GM12801 (cell line): ENCODE data around the gene ZBTB16.

Source experiments
- CTCF ChIP-seq: IDR thresholded peaks from one replicate; pipeline ENCODE4 v1.5.1; 2011; ENCODE audit warnings: control low read depth; ENCODE audit not compliant: insufficient read length; ENCODE audit errors: extremely low read depth

ZBTB16 gene

GRCh38 chr11:114275280-114275679 lies 215.8 kb downstream of the ZBTB16 start:
- TF ChIP-seq CTCF, result no peak

DNA sequence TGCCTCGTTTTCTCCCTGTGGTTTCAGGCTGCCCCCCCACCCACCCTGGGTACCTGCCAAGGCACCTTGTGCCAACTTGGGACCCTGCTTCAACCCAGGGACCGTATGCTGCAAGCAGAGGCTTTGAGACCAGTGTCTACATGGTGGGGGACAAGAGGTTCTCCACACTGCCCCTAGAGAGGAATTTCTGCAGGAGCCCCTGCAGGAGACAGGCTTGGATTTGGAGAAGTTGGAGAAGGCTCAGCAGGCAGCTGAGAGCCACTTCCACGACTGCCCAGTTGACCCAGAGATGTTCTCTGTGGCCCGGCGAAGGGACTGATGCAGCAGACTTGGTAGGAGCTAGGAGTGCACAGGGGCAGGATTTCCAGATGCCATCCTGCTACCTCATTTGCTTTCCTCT lies 216.6 kb downstream of the ZBTB16 start:
- TF ChIP-seq CTCF, result no peak

GRCh38 chr11:114277637-114278341 lies 218.3 kb downstream of the ZBTB16 start:
- TF ChIP-seq CTCF, result no peak

GRCh38 chr11:114278342-114279065 lies 219.0 kb downstream of the ZBTB16 start:
- no peak for TF ChIP-seq CTCF

DNA sequence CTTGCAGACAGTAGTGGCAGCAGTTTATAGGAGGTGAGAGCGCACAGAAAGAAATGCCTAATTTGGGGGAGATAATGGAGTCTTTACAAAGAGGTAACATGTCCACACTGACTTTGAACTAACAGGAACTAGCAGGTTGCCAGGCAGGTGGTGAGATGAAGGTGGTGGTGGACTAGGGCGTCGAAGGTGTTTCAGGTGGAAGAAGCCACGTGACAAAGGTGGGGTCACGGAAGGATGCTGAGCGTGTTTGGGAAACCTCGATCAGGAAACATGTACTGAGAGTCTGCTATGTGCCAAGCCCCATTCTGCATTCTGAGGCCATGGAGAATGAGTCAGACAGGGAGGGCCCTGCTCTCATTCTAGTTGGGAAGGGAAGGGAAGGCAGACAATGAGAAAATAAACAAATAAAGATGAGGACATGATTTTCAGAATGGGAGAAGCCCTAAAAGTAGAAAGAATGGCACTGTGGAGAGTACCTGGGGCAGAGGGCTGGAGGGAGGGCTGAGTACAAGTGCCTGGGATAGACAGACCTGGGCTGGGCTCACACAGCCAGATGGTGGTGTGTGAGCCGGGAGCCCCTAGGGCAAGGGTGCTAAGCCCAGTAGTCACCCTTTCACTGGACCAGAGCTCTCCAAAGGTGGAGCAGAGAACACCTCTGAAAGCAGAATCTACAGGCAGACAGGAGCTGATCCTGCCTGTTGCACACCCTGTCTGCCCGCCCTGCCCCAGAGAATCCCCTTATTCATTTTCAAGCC lies 220.5 kb downstream of the ZBTB16 start:
- no peak for TF ChIP-seq CTCF

GRCh38 chr11:114280696-114281095 lies 221.2 kb downstream of the ZBTB16 start:
- TF ChIP-seq CTCF, result no peak

GRCh38 chr11:114281388-114281956 lies 222.0 kb downstream of the ZBTB16 start:
- no peak for TF ChIP-seq CTCF
